Erythroblast (primary cell): ENCODE measurements around the gene CHST12.
"Not testable (repeated sequence)": the region's sequence is repeated elsewhere in the genome, so short reads cannot be mapped to it uniquely, and the experiment has no call there.

Source experiments
- DNase-seq, 2 experiments: peaks; one replicate each; lab custom pipeline; 2025; lab: John Stamatoyannopoulos, UW
- GATA1 ChIP-seq: IDR thresholded peaks from 2 replicates; pipeline ENCODE4 v1.6.1; 2011; ENCODE audit warnings: low read depth, mild to moderate bottlenecking, control low read depth, low read length, moderate library complexity
- POLR2A ChIP-seq: IDR thresholded peaks from 2 replicates; pipeline ENCODE4 v1.6.1; 2011; ENCODE audit warnings: mild to moderate bottlenecking, low read length

The CHST12 gene

DNA sequence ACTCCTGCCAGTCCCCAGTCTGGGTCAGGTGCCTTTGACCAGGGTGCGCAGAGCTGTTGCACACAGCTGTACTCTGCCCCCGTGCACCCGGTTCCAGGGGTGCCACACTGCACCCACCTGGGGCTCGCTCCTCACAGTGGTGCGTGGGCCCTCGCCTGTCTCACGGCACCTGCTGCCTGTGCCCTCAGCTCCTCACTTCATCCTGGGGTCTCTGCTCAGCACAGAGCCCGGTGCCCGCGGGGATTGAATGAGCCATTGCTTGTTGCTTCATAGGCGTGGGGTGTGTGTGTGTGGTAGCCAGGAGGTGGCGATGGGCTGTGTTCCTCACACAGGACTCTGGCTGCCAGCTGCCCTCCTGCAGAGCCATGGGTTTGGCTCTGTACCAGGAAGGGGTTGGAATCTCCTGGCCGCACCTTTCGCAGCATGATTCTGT is 30.3 kb upstream of the CHST12 start:
- TF ChIP-seq GATA1 (no peak), POLR2A (no peak)
- DNase-seq = no peak

DNA sequence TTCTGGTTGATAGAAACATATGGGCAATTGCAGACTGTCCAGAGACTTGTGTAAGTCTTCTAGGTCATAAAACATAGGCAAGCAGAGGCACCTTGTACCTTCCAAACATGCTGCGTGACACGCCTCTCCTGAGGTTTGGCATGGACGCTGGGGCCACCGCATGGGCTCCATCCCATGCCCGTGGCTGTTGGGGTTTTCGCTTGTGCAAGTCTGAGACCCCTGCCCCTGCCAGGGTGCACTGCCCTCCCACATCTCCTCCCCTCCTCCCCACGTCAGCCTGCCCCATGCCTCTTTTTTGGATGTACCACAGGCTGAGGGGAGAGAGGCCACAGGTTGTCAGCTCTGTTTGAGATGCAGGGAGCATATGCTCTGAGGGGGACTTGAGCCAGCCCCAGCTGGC is 29.8 kb upstream of the CHST12 start:
- TF ChIP-seq GATA1 (no peak), POLR2A (no peak)
- no peak for DNase-seq

DNA sequence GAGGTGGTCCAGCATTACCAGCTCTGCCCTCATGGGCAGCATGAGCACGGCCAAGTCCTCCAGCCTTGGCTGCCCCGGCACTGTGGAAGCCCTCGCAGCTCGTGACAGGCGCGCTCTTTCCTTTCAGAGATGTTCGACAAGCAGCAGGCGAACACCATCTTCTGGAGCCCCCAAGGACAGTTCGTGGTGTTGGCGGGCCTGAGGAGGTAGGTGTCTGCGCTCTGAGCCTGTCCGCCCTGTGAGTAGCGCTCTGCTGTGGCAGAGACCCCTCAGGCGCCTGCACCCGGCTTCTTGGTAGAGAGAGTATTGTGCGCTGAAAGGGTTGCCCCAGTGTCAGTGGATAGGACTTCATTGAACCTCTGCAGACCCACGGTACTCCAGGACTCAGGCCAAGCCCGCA is 29.0 kb upstream of the CHST12 start:
- TF ChIP-seq GATA1 = no peak
- no peak for TF ChIP-seq POLR2A
- no peak for DNase-seq

DNA sequence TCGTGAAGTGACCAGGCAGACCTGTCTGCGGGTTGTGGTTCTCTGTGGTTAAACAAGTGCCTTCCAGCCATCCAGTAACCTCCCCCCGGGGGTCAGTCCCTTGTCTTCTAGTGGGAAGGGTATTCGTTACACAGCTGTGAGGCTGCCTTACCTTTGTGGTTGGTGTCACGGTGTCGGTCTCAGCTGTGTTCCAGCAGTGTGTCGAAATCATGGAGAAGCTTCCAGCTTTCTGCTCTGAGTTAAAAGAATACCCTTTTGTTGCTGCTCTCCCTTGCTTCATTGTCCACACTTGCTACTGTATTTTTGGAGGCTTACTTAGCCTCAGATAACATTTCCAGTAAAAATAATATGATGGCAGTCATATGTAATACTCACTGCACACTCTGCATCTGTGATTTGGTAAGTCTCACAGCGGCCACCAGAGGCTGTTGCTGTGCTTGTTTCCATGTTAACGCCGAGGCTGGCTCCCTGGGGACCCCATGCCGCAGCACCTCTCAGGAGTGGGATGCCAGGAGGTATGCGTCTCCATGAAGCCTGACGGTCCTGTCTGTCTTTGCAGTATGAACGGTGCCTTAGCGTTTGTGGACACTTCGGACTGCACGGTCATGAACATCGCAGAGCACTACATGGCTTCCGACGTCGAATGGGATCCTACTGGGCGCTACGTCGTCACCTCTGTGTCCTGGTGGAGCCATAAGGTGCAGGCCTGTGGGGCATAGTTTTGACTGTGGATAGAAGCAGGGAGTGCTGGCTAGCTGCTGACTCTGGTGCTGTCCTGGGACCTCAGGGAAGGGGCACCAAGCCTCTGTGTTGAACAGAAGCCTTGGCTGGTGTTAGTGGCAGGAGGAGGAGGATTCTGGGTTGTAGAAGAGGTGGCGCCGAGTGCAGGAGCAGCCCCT is 28.3 kb upstream of the CHST12 start:
- DNase-seq = no peak
- TF ChIP-seq POLR2A = no peak
- TF ChIP-seq GATA1 = no peak

DNA sequence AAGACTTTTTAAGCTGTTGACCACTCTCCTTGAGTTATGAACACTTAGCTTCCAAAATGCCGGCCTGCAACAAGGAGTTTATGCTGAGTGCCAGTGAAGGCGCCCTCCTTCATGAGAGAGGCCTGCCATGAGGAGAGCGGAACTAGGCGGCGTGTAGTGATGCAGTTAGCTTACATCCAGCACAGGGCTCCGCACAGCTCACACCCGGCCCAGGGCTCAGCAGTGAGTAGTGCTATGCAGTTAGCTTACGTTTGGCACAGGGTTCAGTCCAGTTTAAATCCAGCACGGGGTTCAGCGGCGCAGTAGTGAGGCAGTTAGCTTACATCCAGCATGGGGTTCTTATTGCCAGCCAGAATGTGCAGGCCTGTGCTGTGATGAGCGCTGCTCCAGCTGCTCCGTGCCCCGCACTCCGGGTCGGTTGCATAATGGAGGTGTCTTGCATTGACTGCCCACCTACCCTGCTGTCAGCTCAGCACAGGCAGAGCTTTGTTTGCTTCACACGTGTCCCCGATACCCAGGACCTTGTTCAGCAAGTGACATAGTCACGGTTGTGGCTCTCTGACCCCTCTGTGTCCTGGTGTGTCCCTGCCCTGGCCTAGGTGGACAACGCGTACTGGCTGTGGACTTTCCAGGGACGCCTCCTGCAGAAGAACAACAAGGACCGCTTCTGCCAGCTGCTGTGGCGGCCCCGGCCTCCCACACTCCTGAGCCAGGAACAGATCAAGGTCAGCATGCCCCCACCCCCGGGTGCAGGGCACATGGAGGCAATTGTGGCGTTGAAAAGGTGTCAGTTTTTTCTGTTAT is 26.9 kb upstream of the CHST12 start:
- no peak for DNase-seq
- TF ChIP-seq POLR2A (no peak), GATA1 (no peak)

DNA sequence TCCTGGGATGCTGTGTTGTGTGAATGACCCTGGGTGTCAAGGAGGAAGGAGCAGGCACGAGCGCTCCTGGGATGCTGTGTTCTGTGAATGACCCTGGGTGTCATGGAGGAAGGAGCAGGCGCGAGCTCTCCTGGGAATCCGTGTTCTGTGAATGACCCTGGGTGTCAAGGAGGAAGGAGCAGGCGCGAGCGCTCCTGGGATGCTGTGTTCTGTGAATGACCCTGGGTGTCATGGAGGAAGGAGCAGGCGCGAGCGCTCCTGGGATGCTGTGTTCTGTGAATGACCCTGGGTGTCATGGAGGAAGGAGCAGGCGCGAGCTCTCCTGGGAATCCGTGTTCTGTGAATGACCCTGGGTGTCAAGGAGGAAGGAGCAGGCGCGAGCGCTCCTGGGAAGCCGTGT is 25.9 kb upstream of the CHST12 start:
- not testable (repeated sequence) for DNase-seq

DNA sequence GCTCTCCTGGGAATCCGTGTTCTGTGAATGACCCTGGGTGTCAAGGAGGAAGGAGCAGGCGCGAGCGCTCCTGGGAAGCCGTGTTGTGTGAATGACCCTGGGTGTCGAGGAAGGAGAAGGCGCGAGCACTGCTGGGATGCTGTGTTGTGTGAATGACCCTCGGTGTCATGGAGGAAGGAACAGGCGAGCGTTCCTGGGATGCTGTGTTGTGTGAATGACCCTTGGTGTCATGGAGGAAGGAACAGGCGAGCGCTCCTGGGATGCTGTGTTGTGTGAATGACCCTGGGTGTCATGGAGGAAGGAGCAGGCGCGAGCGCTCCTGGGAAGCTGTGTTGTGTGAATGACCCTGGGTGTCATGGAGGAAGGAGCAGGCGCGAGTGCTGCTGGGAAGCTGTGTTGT is 25.3 kb upstream of the CHST12 start:
- not testable (repeated sequence) for DNase-seq

DNA sequence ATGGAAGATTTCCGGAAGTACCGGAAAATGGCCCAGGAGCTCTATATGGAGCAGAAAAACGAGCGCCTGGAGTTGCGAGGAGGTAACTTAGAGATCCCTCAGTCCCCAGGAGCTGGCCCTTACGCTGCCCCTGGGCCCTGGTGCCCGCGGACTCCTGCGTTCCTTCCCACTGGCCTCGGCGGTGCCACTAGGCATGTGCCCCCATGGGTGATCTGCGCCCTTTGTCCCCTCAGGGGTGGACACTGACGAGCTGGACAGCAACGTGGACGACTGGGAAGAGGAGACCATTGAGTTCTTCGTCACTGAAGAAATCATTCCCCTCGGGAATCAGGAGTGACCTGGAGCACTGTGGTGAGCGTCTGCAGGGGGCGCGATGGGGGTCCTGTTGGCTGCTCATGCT is 24.2 kb upstream of the CHST12 start:
- TF ChIP-seq GATA1 = no peak
- TF ChIP-seq POLR2A = no peak
- DNase-seq = no peak

DNA sequence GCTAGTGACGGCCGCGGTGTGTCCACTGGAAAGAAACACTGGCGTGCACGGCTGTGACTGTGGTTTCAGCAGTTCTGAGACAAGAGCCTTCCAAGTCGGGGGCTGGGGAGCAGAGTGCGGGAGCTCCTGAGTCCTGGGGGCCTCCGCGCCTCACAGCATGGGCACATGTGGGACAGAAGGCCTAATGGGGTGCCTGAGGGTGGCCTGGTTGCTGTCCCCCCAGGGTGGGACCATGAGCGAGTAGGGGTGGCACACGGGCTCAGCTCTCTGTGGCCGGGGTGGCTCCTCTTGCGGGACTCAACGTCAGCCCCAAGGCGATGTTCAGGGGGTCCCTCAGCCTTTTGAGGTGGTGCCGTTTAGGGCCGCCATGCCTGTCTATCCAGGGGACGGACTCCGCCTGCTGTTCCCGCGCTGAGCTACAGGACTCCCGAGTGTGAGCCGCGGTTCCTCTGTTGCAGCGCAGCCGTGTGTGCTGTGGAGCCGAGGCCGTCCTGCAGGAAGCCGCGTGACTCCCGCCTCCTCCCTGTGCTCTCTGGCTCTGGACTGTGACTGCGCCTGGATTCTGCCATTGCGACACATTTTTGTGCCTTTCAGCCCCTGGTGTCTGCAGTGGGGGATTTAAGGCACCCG is 23.5 kb upstream of the CHST12 start:
- DNase-seq = no peak

DNA sequence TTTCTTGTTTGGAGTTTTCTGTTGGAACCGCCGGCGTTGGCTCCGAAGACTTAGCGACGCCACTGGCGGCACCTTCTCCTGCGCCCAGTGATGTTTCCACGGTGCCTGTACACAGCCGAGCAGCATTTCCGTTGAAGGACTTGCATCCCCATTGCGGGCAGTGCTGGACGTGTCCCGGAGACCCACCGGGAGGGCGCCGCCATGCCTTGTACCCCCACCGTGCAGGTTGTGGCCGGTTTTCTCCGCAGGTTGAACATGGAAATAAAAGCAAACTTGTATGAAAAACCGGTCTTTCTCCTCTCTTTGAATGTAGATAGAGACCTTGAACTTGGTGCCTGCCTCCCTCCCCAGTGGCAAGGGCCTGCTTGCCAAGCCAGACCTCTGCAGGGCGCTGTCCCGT is 22.9 kb upstream of the CHST12 start:
- no peak for DNase-seq
- TF ChIP-seq GATA1 (no peak), POLR2A (no peak)

More for the DNA sequence above, 23.5 kb upstream of the CHST12 start:
- TF ChIP-seq GATA1 (no peak), POLR2A (no peak)

DNA sequence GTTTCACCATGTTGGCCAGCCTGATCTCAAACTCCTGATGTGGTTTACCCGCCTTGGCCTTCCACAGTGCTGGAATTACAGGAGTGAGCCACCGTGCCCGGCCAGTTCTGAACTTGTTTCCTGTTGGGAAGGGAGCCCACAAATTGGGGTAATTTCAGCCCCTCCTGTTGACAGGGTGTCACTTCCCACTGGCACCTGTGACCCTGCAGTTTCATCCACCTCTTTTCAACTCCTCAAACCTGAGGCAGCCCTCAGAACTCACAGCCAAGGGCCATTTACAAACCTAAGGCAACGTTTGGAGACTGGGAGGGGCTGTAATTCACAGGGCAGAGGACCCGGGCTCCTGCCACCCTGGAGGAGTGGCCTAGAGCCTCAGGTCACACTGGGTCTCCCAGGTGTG is 22.2 kb upstream of the CHST12 start:
- no peak for DNase-seq
- TF ChIP-seq POLR2A = no peak
- no peak for TF ChIP-seq GATA1

DNA sequence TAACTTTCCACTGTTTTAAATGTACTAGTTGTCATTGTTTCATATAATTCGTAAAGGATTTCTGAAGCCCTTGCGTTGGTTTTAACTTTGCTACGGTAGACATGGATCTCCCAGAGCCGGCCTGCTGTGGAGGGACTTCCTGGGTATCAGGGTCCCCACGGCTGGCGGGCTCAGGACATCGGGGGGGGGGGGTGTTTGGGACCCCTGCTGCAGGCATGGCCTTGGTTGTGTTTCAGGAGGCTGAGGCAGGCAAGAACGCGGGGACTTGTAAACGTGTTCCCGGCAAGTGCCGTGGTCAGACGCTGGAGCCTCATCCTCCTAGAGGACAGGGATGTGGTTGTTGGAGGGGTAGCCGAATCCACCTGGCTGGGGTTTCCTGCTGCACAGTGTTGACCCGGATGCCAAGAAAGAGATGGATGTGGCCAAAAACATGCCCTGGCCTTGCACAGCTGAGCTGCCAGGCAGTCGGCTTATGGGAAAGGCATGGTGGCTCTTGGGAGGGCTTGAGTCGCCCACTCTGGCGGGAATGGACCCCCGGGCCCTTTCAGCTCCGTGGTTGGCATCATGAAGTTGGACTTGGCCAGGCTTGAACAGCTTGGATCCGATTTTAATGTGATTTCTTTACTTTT is 21.4 kb upstream of the CHST12 start:
- TF ChIP-seq GATA1 = no peak

DNA sequence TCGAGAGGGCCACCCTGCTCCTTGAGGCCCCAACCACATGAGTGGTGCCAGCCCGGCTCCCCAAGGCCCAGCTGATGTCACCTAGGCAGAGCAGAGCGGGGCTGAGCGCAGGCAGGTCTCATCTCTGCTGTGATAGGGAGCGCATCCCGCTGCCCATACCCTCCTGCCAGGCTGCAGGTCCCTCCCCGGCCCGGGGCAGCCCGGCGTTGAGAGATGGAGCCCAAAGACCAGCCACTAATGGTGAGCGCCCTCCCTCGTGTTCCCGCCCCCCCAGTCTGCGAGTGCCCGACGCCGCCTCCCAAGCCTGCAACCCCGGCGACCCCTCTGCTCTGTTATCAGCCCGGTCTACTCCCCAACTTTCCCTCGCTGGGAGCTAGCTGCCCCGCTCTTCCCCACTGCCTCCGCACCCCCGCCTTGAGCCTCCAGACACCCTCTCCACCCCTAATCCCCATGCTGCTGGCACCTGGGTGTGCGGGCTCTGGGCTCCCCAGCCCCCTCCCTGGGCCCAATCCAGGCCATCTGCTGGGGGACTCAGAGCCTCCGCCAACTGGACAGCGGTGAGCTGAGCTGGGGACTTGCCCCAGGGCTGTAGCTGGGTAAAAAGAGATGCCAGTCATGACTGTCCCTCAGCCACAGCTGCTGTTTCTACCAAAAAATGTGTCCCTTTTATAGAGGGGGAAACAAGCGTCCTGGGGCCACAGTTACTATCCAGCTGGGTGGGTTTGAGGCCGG is 19.7 kb upstream of the CHST12 start:
- DNase-seq = no peak
- TF ChIP-seq GATA1 (no peak), POLR2A (no peak)

More for the DNA sequence above, 21.4 kb upstream of the CHST12 start:
- no peak for DNase-seq
